T-helper 2 cell (primary cell): ENCODE results near the gene ILKAP.

Experiments
- DNase-seq, 5 experiments: peaks; one replicate each; pipeline versions ENCODE4 v3.0.0 to v3.0.0-alpha.2; 2012 to 2022

Gene ILKAP

DNA sequence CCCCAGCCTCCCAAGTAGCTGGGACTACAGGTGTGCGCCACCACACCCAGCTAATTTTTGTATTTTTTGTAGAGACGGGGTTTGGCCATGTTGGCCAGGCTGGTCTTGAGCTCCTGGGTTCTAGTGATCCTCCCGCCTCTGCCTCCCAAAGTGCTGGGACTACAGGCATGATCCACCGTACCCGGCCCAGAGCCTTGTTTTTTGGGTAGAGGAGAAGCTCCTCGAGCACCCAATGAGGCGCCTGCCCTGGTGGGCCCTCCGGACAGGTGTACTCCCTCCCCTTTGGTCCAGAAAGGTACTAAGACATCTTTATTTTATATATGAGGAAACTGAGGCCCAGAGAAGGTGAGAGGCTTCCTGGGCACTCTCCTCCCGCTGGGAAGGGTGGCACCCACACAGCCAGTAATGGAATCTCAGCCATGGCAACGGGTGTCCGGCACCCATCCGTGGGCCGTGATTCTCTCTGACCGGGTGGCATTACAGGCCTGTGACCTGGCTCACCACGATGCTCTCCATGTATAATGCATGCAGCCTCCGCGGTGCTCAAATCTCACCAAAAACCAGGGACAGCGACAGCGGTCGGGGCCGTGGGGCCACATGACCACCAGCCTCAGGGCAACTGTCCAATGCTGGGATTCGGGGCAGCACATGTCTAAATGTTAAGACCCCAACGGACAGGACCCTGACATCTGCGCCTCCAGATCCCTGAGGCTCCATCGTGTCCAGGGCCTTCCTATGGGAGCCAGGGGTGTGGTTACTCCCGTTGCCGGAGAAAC, 81.8 kb downstream of the ILKAP start:
- DNase-seq, result no peak

DNA sequence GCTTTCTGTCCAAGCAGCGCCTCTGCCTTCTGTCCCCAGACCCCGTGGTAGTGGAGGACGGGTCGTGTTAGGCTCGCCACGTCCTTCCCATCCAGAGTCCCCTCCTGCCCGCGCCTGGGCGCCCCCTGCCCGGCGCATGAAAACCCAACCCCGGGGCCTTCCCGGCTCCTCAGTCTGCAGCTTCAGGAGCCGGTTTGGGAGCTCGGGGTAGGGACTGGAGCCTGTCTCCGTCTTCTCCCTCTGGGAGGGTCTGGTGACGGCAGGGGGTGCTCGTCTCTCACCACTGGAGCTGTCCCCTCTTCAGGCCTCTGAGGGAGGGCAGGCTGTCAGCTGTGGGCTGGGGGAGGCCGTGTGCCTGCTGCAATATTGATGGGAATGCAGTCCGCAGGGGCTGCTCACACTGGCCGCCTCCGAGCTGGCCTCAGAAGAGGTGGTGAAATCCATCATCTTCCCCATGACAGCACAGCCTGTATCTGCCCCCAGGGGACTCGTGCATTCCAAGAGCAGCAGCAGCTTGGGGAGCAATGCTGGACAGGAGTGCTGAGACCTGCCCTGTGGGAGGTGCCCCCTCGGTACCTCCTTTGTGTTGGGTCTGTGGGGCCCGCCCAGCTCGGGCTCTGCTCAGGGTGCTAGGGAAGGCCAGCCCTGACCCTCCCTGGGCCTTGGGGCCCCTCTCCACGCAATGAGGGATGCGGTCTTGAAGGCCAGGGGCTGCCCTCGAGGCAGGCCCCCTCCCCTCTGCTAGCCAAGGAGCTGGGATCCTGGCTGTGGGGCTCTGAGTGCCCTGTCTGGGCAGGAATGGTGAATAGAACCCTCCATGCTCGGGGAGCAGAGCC, 82.8 kb downstream of the ILKAP start:
- DNase-seq, result no peak
